Dermis lymphatic vessel endothelial cell (primary cell): ENCODE measurements around the gene HAGHL. TPM values are rescaled to one million over a fixed set of nuclear protein-coding genes. Genes with fewer than 3 reads are reported as not detected.

Experiments
- total RNA-seq: library from RNA; depleted of rRNA; stranded (reverse); fragments of >200 nt; gene quantifications from 2 replicates; pipeline ENCODE4 v1.2.1, GENCODE V29; 2014

The HAGHL gene, protein sequence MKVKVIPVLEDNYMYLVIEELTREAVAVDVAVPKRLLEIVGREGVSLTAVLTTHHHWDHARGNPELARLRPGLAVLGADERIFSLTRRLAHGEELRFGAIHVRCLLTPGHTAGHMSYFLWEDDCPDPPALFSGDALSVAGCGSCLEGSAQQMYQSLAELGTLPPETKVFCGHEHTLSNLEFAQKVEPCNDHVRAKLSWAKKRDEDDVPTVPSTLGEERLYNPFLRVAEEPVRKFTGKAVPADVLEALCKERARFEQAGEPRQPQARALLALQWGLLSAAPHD
- 4.6 and 4.7 TPM in 2 replicates for total RNA-seq

GRCh38 chr16:726438-727290 lies at the start of gene HAGHL, which contains the start of gene CCDC78:
TSS of gene HAGHL (plus strand) at chr16:727106. CDS start at chr16:727510, 404 bp downstream.
TSS of gene CCDC78 (minus strand) at chr16:726443. CDS start at chr16:726367, 76 bp downstream.

DNA sequence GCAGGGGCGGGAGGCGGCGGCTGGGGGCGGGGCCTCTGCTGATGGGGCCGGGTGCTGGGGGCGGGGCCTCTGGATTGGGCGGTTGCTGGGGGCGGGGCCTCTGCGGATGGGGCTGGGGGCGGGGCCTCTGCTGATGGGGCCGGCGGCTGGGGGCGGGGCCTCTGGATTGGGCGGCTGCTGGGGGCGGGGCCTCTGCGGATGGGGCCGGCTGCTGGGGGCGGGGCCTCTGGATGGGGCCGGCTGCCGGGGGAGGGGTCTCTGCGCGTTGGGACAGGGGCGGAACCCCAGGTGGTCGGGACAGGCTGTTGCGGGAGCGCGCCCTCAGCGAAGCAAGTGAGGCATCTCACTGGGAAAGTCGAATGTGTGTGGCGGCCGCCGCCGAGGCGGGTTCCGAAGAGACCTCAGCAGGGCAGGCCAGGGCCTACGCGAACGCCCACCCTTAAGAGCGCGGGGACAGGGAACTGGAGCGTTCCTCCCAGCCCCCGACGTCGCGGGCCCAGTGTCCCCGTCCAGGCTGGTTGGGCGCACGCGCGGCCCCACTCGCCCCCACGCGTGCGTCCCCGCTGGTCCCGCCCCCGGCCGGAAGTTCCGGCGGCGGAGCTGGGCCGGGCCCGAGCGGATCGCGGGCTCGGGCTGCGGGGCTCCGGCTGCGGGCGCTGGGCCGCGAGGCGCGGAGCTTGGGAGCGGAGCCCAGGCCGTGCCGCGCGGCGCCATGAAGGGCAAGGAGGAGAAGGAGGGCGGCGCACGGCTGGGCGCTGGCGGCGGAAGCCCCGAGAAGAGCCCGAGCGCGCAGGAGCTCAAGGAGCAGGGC lies 46.9 kb upstream of the HAGHL start, which contains the start of gene STUB1:
TSS of gene STUB1 (plus strand) at position 597 of the 811 bp plus-strand sequence. CDS start at position 713, 116 bp downstream.

DNA sequence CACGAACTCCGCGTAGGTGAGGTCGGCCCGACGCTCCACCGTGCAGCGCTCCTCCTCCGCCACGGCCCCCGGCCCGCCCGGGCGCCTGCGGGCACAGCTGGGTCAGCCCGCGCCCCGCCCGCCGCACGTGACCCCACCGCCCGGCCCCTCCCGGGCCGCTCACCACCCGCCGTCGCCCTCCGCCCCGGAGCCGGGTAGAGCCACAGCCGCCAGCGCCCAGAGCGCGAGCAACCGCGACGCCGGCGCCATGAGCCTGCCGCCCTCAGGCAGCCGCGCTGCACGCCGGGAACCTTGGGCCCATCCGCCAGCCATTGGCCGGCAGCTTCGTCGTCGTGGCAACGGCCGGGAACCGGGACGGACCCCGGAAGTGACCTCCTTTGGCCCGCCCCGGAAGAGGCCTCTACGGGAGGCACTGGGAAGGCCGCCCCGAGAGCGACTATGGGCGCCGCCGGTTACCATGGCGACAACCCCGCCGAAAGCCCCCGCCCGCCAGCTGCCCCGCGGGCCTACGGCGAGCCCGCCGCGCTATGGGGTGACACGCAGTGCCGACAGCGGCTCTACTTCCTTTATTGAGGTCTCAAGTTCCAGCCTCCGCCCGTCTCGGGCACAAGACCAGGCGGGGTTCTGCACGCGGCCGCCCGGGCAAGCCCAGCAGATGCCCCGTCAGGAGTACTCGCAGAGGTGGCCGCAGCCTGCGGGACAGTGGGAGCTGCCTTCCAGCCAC lies 42.7 kb upstream of the HAGHL start, which contains the start of gene JMJD8:
TSS of gene JMJD8 (minus strand) at position 264 of the 724 bp plus-strand sequence. CDS start at position 249, 15 bp downstream.

DNA sequence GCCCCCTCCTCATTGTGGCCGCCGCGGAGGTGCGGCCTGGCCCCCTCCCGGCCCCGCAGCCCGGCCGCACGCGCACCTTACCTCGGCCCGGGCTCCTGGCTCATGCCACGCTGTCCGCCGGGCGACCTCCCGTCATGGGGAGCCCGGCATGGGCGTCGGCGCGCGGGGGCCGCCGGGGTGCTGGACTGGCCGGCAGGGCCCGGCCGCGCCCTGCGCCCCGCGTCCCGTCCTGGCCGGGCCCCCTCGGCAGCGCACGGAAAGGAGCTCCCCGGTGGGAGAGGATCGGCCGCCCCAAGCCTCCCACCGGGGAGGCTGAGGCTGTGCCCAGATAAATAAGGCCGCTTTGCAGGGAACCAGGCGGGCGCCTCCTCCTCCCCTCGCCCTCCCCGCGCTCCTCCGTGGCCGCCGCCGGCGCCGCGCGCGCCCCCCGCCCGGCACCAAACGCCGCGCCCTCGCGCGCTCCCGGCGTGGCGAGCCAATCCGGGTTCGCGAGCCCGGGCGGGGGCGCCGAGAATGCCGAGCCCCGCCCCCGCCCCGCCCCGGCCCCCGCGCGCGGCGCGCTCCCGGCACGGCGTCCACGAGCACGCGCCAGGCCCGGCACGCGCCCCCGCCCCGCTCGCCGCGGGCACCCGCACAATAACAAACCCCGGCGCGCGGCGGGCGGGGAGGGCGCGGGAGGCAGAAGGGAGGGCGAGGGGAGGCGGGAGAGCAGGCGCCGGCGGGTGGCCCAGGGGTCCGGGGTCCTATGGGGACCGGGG lies 21.3 kb upstream of the HAGHL start, which contains the start of gene FBXL16:
TSS of gene FBXL16 (minus strand) at position 371 of the 758 bp plus-strand sequence. CDS start 8,396 bp downstream, outside the sequence.

GRCh38 chr16:714558-715476 lies 12.1 kb upstream of the HAGHL start, which contains the start of gene METRN:
TSS of gene METRN (plus strand) at chr16:715118. CDS start at chr16:715290, 172 bp downstream.

GRCh38 chr16:720990-721764 lies 5.7 kb upstream of the HAGHL start, which contains the start of gene ANTKMT:
TSS of gene ANTKMT (plus strand) at chr16:721146. CDS start at chr16:721275, 129 bp downstream.

DNA sequence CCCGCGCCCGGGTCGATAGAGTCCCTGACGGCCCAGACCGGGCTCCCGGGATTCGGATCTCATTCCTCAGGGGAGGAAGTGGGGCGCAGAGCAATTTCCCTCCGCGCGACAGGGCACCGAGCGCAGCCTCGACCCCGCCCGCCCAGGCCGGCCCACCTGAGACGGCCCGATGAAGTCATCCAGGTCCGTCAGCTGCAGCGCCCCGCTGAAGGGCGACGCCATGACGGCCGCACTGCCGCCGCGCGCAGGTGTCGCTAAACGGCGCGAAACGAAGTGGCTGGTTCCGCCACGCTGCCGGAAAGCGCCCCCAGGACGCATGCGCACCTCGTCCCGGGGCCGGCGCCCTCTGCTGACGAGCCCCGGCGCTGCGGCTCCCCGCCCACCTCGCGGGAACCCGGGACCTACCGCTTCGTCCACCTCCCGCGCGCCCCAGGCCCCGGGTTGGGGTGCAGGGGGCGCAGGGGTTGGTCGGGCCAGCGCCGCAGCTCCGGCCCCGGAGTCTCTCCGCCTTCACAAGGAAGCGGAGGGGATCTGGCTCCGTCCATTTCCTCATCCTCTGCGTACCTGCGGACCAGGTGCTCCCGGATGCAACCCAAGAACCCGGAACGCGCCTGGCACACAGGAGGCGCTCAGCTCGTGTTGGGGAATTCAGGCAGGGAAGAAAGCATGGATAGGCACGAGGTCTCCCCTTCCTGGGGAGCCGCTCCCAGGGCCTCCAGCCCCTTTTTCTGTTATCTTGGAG lies 14.0 kb downstream of the HAGHL start, which contains the start of gene CIAO3:
TSS of gene CIAO3 (minus strand) at position 234 of the 742 bp plus-strand sequence. CDS start at position 222, 12 bp downstream.

DNA sequence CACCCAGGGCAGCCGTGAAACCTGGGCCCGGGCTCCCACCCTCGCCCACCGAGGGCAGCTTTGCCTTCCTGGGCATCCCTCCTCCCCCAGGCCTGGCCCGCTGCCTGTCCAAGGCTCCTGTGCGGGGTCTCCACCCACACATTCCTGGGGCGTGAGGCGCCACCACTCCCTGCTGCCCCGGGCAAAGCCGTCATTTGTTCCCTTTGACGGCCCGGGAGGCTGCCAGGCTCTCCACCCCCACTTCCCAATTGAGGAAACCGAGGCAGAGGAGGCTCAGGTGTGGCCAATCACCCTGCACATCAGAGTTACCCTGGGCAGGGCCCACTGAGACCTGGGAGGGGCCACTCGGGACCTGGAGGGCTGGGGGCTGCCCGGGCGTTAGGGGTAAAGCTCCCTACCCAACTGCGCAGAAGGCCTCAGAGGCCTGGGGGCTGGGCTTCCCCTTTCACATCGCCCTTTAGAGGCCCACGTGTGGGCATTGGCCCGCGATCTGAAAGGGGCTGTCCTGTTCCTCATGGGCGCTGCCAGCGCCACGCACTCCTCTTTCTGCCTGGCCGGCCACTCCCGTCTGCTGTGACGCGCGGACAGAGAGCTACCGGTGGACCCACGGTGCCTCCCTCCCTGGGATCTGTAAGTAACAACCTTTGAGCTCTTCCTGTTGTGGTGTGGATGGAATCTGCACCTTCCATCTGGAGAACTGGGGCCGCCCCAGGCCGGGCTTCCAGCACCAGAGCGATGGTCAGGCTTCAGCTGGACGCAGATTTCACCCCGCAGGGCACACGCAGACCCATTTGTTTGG lies 33.8 kb downstream of the HAGHL start, which contains the start of gene MSLN:
TSS of gene MSLN (plus strand) at position 190 of the 799 bp plus-strand sequence. CDS start 1,947 bp downstream, outside the sequence.

Other genes with a start within 250 kb of the HAGHL start
- gene CAPN15, start 199.4 kb upstream of the HAGHL start, total RNA-seq = 18.3 and 25.2 TPM in 2 replicates
- not detected in 2 replicates for gene PRR35, start 166.7 kb upstream of the HAGHL start, total RNA-seq
- 2.2 and 2.3 TPM in 2 replicates for gene NHLRC4, start 160.1 kb upstream of the HAGHL start, total RNA-seq
- gene PIGQ, start 157.1 kb upstream of the HAGHL start, total RNA-seq = 15.1 and 15.9 TPM in 2 replicates
- gene RAB40C, start 137.0 kb upstream of the HAGHL start, total RNA-seq = 9.2 and 10.9 TPM in 2 replicates
- under 0.01 and 0.09 TPM in 2 replicates for gene WFIKKN1, start 96.1 kb upstream of the HAGHL start, total RNA-seq
- 46.4 and 47.7 TPM in 2 replicates for gene METTL26, start 90.8 kb upstream of the HAGHL start, total RNA-seq
- gene MCRIP2, start 85.3 kb upstream of the HAGHL start, total RNA-seq = 6.9 and 9.4 TPM in 2 replicates
- 6.2 and 6.4 TPM in 2 replicates for gene WDR90, start 77.7 kb upstream of the HAGHL start, total RNA-seq
- gene RHOT2, start 59.0 kb upstream of the HAGHL start, total RNA-seq = 23.5 and 23.8 TPM in 2 replicates
- gene RHBDL1, start 51.4 kb upstream of the HAGHL start, total RNA-seq = 0.17 TPM in 1 of 2 replicates, not detected in the other
- 71.7 and 89.8 TPM in 2 replicates for gene STUB1, start 46.7 kb upstream of the HAGHL start, total RNA-seq
- 17.9 and 18.5 TPM in 2 replicates for gene JMJD8, start 42.8 kb upstream of the HAGHL start, total RNA-seq
- gene WDR24, start 36.7 kb upstream of the HAGHL start, total RNA-seq = 1.7 and 2.5 TPM in 2 replicates
- gene FBXL16, start 21.3 kb upstream of the HAGHL start, total RNA-seq = under 0.01 and 0.09 TPM in 2 replicates
- gene METRN, start 12.0 kb upstream of the HAGHL start, total RNA-seq = 14.1 and 27.2 TPM in 2 replicates
- 12.2 and 13.8 TPM in 2 replicates for gene ANTKMT, start 6.0 kb upstream of the HAGHL start, total RNA-seq
- gene CCDC78, start 663 bp upstream of the HAGHL start, total RNA-seq = 0.22 and 0.34 TPM in 2 replicates
- 23.0 and 30.9 TPM in 2 replicates for gene CIAO3, start 13.9 kb downstream of the HAGHL start, total RNA-seq
- gene MSLN, start 33.6 kb downstream of the HAGHL start, total RNA-seq = 0.17 TPM in 1 of 2 replicates, not detected in the other
- 19.3 and 19.5 TPM in 2 replicates for gene RPUSD1, start 61.3 kb downstream of the HAGHL start, total RNA-seq
- 3.1 and 3.3 TPM in 2 replicates for gene CHTF18, start 61.5 kb downstream of the HAGHL start, total RNA-seq
- gene GNG13, start 73.6 kb downstream of the HAGHL start, total RNA-seq = not detected in 2 replicates
- 6.1 and 8.2 TPM in 2 replicates for gene LMF1, start 243.9 kb downstream of the HAGHL start, total RNA-seq